Measurements from ENCODE around the gene SPIRE1.

Gene SPIRE1

GRCh38 chr18:12658426-12659138 is 675 bp upstream of the SPIRE1 start:
- peaks cover 3% of the 10 kb centered on the region for H3K79me2 ChIP-seq
- H3K9me3 ChIP-seq (ENCODE audit: control insufficient read depth, low read length), result no peaks in the 10 kb centered on the region
- H3K27ac ChIP-seq, result peak overlapping the region; percentile 56
- peak overlapping the region; percentile 44 for H3K4me3 ChIP-seq (ENCODE audit: low read depth, low read length)
- no peaks in the 10 kb centered on the region for H3K4me1 ChIP-seq
- H3K9ac ChIP-seq, result no peak overlapping the region
- H3K36me3 ChIP-seq (ENCODE audit: control insufficient read depth, insufficient read depth, low read length), result no peaks in the 10 kb centered on the region
- TF ChIP-seq CTCF (IDR thresholded peaks at IDR 0.05), result no peak
- H3K27me3 ChIP-seq (ENCODE audit: control insufficient read depth, insufficient read depth, low read length), result no peaks in the 10 kb centered on the region
- H3K4me2 ChIP-seq (ENCODE audit: low read length), result peak overlapping the region; percentile 87
- peak overlapping the region; percentile 96 for H2AFZ ChIP-seq

GRCh38 chr18:12656938-12657683 is 796 bp downstream of the SPIRE1 start:
- Histone ChIP-seq H3K9me3 (ENCODE audit: control insufficient read depth, low read length) (no peaks in the 10 kb centered on the region), H3K9ac (peak overlapping the region; percentile 58), H3K27ac (peak overlapping the region; percentile 64), H3K36me3 (ENCODE audit: control insufficient read depth, insufficient read depth, low read length) (no peaks in the 10 kb centered on the region), H3K79me2 (peaks cover 3% of the 10 kb centered on the region), H3K27me3 (ENCODE audit: control insufficient read depth, insufficient read depth, low read length) (no peaks in the 10 kb centered on the region), H2AFZ (peak overlapping the region; percentile 86), H3K4me1 (peaks cover 9% of the 10 kb centered on the region), H3K4me3 (ENCODE audit: low read depth, low read length) (peak overlapping the region; percentile 53), H3K4me2 (ENCODE audit: low read length) (peak overlapping the region; percentile 69)
- TF ChIP-seq CTCF (IDR thresholded peaks at IDR 0.05), result no peak

GRCh38 chr18:12656605-12656937 is 1.3 kb downstream of the SPIRE1 start:
- peak overlapping the region; percentile 53 for H3K4me3 ChIP-seq (ENCODE audit: low read depth, low read length)
- H3K27ac ChIP-seq, result peak overlapping the region; percentile 64
- no peaks in the 10 kb centered on the region for H3K27me3 ChIP-seq (ENCODE audit: control insufficient read depth, insufficient read depth, low read length)
- no peaks in the 10 kb centered on the region for H3K36me3 ChIP-seq (ENCODE audit: control insufficient read depth, insufficient read depth, low read length)
- no peak overlapping the region for H3K9ac ChIP-seq
- TF ChIP-seq CTCF (IDR thresholded peaks at IDR 0.05), result no peak
- peaks cover 9% of the 10 kb centered on the region for H3K4me1 ChIP-seq
- H3K4me2 ChIP-seq (ENCODE audit: low read length), result peak overlapping the region; percentile 69
- peak overlapping the region; percentile 86 for H2AFZ ChIP-seq
- H3K79me2 ChIP-seq, result peaks cover 3% of the 10 kb centered on the region
- no peaks in the 10 kb centered on the region for H3K9me3 ChIP-seq (ENCODE audit: control insufficient read depth, low read length)

GRCh38 chr18:12654971-12655370 is 2.9 kb downstream of the SPIRE1 start:
- no peak overlapping the region for H2AFZ ChIP-seq
- H3K4me1 ChIP-seq, result peaks cover 9% of the 10 kb centered on the region
- no peak overlapping the region for H3K9ac ChIP-seq
- no peak for TF ChIP-seq CTCF (IDR thresholded peaks at IDR 0.05)
- no peaks in the 10 kb centered on the region for H3K36me3 ChIP-seq (ENCODE audit: control insufficient read depth, insufficient read depth, low read length)
- peaks cover 8% of the 10 kb centered on the region for H3K79me2 ChIP-seq
- no peak overlapping the region for H3K4me3 ChIP-seq (ENCODE audit: low read depth, low read length)
- no peak overlapping the region for H3K4me2 ChIP-seq (ENCODE audit: low read length)
- no peaks in the 10 kb centered on the region for H3K27me3 ChIP-seq (ENCODE audit: control insufficient read depth, insufficient read depth, low read length)
- no peak overlapping the region for H3K27ac ChIP-seq
- H3K9me3 ChIP-seq (ENCODE audit: control insufficient read depth, low read length), result no peaks in the 10 kb centered on the region
